ENCODE data around the gene SH3BGRL3.

SH3BGRL3 gene

GRCh38 chr1:26265405-26265804 lies 14.5 kb upstream of the SH3BGRL3 start:
- H3K36me3 ChIP-seq (ENCODE audit: insufficient read depth, low read length), result peaks cover 93% of the 10 kb centered on the region

GRCh38 chr1:26268290-26269197 lies 11.3 kb upstream of the SH3BGRL3 start:
- H3F3A ChIP-seq (ENCODE audit: low read depth), result no peaks in the 10 kb centered on the region
- H4K20me1 ChIP-seq (ENCODE audit: insufficient read depth, low read length, poor library complexity, severe bottlenecking), result no peaks in the 10 kb centered on the region
- TF ChIP-seq CTCF (conservative IDR thresholded peaks at IDR 0.05; ENCODE audit: low read length) (no peak), EZH2phosphoT487 (IDR thresholded peaks at IDR 0.05; ENCODE audit: borderline replicate concordance) (no peak)
- no peak overlapping the region for H3K4me3 ChIP-seq (ENCODE audit: low read length, poor library complexity, severe bottlenecking)
- H3K4me1 ChIP-seq (ENCODE audit: insufficient read depth, low read length, poor library complexity, severe bottlenecking), result no peaks in the 10 kb centered on the region
- H3K79me2 ChIP-seq (ENCODE audit: insufficient read depth, low read length), result no peaks in the 10 kb centered on the region
- H3K36me3 ChIP-seq (ENCODE audit: insufficient read depth, low read length), result peaks cover 95% of the 10 kb centered on the region; the same call in 1 of the 2 replicates
- peaks cover 3% of the 10 kb centered on the region; the same call in 1 of the 2 replicates for H3K9me3 ChIP-seq (ENCODE audit: insufficient read depth, low read depth, low read length)
- no peak overlapping the region for H3K9ac ChIP-seq (ENCODE audit: low read depth, low read length, poor library complexity, severe bottlenecking)
- H3K9me2 ChIP-seq (replicated peaks; ENCODE audit: low read depth, low read length), result no peaks in the 10 kb centered on the region
- H3K27me3 ChIP-seq (ENCODE audit: insufficient read depth, low read length, poor library complexity, severe bottlenecking), result no peaks in the 10 kb centered on the region
- no peak overlapping the region for H2AFZ ChIP-seq (ENCODE audit: low read length)
- H3K4me2 ChIP-seq (ENCODE audit: low read depth, low read length, poor library complexity, severe bottlenecking), result no peak overlapping the region

More at GRCh38 chr1:26265405-26265804, 14.5 kb upstream of the SH3BGRL3 start:
- Histone ChIP-seq H3F3A (ENCODE audit: low read depth) (no peaks in the 10 kb centered on the region), H3K4me1 (ENCODE audit: insufficient read depth, low read length, poor library complexity, severe bottlenecking) (no peaks in the 10 kb centered on the region), H3K4me2 (ENCODE audit: low read depth, low read length, poor library complexity, severe bottlenecking) (no peak overlapping the region), H3K9me3 (ENCODE audit: insufficient read depth, low read depth, low read length) (peaks cover 3% of the 10 kb centered on the region; the same call in 1 of the 2 replicates), H3K27me3 (ENCODE audit: insufficient read depth, low read length, poor library complexity, severe bottlenecking) (no peaks in the 10 kb centered on the region), H3K9me2 (replicated peaks; ENCODE audit: low read depth, low read length) (no peaks in the 10 kb centered on the region), H3K4me3 (ENCODE audit: low read length, poor library complexity, severe bottlenecking) (no peak overlapping the region), H4K20me1 (ENCODE audit: insufficient read depth, low read length, poor library complexity, severe bottlenecking) (no peaks in the 10 kb centered on the region), H3K9ac (ENCODE audit: low read depth, low read length, poor library complexity, severe bottlenecking) (no peak overlapping the region), H2AFZ (ENCODE audit: low read length) (no peak overlapping the region), H3K79me2 (ENCODE audit: insufficient read depth, low read length) (no peaks in the 10 kb centered on the region)
- TF ChIP-seq EZH2phosphoT487 (IDR thresholded peaks at IDR 0.05; ENCODE audit: borderline replicate concordance) (no peak), CTCF (conservative IDR thresholded peaks at IDR 0.05; ENCODE audit: low read length) (no peak)

GRCh38 chr1:26269198-26269550 lies 10.7 kb upstream of the SH3BGRL3 start:
- peaks cover 91% of the 10 kb centered on the region; the same call in 1 of the 2 replicates for H3K36me3 ChIP-seq (ENCODE audit: insufficient read depth, low read length)

More at GRCh38 chr1:26269198-26269550, 10.7 kb upstream of the SH3BGRL3 start:
- Histone ChIP-seq H3K9ac (ENCODE audit: low read depth, low read length, poor library complexity, severe bottlenecking) (no peak overlapping the region), H3K9me3 (ENCODE audit: insufficient read depth, low read depth, low read length) (peaks cover 3% of the 10 kb centered on the region; the same call in 1 of the 2 replicates), H2AFZ (ENCODE audit: low read length) (no peak overlapping the region), H3K27me3 (ENCODE audit: insufficient read depth, low read length, poor library complexity, severe bottlenecking) (no peaks in the 10 kb centered on the region), H3K4me3 (ENCODE audit: low read length, poor library complexity, severe bottlenecking) (no peak overlapping the region), H4K20me1 (ENCODE audit: insufficient read depth, low read length, poor library complexity, severe bottlenecking) (no peaks in the 10 kb centered on the region), H3K4me2 (ENCODE audit: low read depth, low read length, poor library complexity, severe bottlenecking) (no peak overlapping the region), H3F3A (ENCODE audit: low read depth) (no peaks in the 10 kb centered on the region), H3K79me2 (ENCODE audit: insufficient read depth, low read length) (no peaks in the 10 kb centered on the region), H3K9me2 (replicated peaks; ENCODE audit: low read depth, low read length) (no peaks in the 10 kb centered on the region), H3K4me1 (ENCODE audit: insufficient read depth, low read length, poor library complexity, severe bottlenecking) (no peaks in the 10 kb centered on the region)
- TF ChIP-seq CTCF (conservative IDR thresholded peaks at IDR 0.05; ENCODE audit: low read length), result no peak
- TF ChIP-seq EZH2phosphoT487 (IDR thresholded peaks at IDR 0.05; ENCODE audit: borderline replicate concordance), result no peak
